Measurements from ENCODE around the gene RMI2. TPM values are rescaled to one million over a fixed set of nuclear protein-coding genes. Genes with fewer than 3 reads are reported as not detected.

Gene RMI2
- polyA plus RNA-seq, 1 donor (not counting 4 experiments of a cell fraction or from before 2014, with no cell fraction given), result 6.8 TPM

DNA sequence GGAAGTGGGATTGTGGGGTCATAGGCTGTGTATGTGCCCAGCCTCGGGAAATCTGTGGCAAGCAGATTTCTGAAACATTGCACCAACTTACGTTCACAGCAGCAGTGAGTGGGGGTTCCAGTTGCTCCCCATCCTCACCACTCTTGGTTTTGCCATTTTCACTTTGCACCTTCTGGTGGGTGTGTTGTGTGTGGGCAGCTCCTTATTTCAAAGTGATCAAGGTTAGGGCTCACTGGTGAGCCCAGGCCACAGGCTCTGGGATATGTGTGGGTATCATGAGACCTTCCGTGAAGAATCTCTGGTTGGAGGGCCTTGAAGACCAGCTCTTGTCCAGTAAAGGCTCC lies 34.7 kb upstream of the RMI2 start:
- DNase-seq (ENCODE audit: low read depth, low spot score) (no peak), FAIRE-seq (no peak)
- Histone ChIP-seq H3K9me3 (ENCODE audit: control insufficient read depth, low read depth, low read length) (no peaks in the 10 kb centered on the region), H2AFZ (ENCODE audit: control insufficient read depth, low read length) (no peak overlapping the region), H3K9ac (ENCODE audit: control insufficient read depth, extremely low read depth, insufficient read depth, low read length) (no peak overlapping the region), H3K79me2 (ENCODE audit: control insufficient read depth, insufficient read depth, low read length) (no peaks in the 10 kb centered on the region), H3K4me3 (ENCODE audit: control insufficient read depth in 2 of 3, extremely low read depth in 1 of 3, insufficient read depth in 2 of 3, low read depth in 1 of 3, low read length in 3 of 3) (no peak overlapping the region), H3K4me2 (ENCODE audit: control insufficient read depth, extremely low read depth, insufficient read depth, low read depth, low read length) (no peak overlapping the region), H3K27ac (ENCODE audit: control insufficient read depth, insufficient read depth, low read length) (no peak overlapping the region), H3K36me3 (ENCODE audit: control insufficient read depth in 2 of 2, extremely low read depth in 1 of 2, insufficient read depth in 2 of 2, low read length in 2 of 2) (no peaks in the 10 kb centered on the region), H3K27me3 (ENCODE audit: control insufficient read depth, extremely low read depth, insufficient read depth, low read length) (no peaks in the 10 kb centered on the region), H3K4me1 (ENCODE audit: control insufficient read depth, extremely low read depth, insufficient read depth, low read length) (peaks cover 8% of the 10 kb centered on the region), H3K9me1 (ENCODE audit: control insufficient read depth, extremely low read depth, insufficient read depth, low read length) (no peaks in the 10 kb centered on the region), H4K20me1 (ENCODE audit: control insufficient read depth, extremely low read depth, insufficient read depth, low read length) (no peaks in the 10 kb centered on the region)
- TF ChIP-seq EZH2 (IDR thresholded peaks at IDR 0.05; ENCODE audit: low read length), result no peak
- TF ChIP-seq, protein P1, sequence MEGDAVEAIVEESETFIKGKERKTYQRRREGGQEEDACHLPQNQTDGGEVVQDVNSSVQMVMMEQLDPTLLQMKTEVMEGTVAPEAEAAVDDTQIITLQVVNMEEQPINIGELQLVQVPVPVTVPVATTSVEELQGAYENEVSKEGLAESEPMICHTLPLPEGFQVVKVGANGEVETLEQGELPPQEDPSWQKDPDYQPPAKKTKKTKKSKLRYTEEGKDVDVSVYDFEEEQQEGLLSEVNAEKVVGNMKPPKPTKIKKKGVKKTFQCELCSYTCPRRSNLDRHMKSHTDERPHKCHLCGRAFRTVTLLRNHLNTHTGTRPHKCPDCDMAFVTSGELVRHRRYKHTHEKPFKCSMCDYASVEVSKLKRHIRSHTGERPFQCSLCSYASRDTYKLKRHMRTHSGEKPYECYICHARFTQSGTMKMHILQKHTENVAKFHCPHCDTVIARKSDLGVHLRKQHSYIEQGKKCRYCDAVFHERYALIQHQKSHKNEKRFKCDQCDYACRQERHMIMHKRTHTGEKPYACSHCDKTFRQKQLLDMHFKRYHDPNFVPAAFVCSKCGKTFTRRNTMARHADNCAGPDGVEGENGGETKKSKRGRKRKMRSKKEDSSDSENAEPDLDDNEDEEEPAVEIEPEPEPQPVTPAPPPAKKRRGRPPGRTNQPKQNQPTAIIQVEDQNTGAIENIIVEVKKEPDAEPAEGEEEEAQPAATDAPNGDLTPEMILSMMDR (optimal IDR thresholded peaks at IDR 0.05 in 1 of 3, IDR thresholded peaks at IDR 0.05 in 1 of 3, conservative IDR thresholded peaks at IDR 0.05 in 1 of 3; ENCODE audit: extremely low read depth in 1 of 3, insufficient read depth in 2 of 3, low read length in 3 of 3), result no peak
- dilution Hi-C loops (cut with MboI; ENCODE audit: extremely low pct_ligation_motif_present, low sequenced_read_pairs), result no loop called here

DNA sequence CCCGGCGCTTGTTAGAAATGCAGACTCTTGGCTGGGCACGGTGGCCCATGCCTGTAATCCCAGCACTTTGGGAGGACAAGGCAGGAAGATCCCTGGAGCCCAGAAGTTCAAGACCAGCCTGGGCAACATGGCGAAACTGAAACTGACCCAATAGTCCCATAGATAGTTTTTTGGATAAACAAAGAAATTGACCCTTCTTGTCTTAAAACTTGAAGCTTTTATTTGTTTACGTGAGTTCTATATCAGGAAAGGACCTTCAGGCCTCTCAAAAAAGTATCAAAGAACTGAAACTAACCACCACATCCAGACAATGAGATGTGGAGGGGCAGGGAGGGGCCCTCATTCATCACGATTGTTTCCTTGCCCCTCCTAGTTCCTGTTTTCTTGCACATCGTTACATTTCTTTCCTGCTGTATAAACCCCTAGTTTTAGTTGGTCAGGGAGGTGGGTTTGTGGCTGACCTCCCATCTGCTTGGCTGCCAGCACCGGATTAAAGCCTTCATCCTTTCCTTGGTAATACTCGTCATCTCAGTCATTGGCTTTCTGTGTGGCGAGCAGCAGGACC lies 34.2 kb upstream of the RMI2 start:
- TF ChIP-seq, protein P1 (optimal IDR thresholded peaks at IDR 0.05 in 1 of 3, IDR thresholded peaks at IDR 0.05 in 1 of 3, conservative IDR thresholded peaks at IDR 0.05 in 1 of 3; ENCODE audit: extremely low read depth in 1 of 3, insufficient read depth in 2 of 3, low read length in 3 of 3), result no peak
- TF ChIP-seq EZH2 (IDR thresholded peaks at IDR 0.05; ENCODE audit: low read length), result no peak
- Histone ChIP-seq H4K20me1 (ENCODE audit: control insufficient read depth, extremely low read depth, insufficient read depth, low read length) (no peaks in the 10 kb centered on the region), H3K4me3 (ENCODE audit: control insufficient read depth in 2 of 3, extremely low read depth in 1 of 3, insufficient read depth in 2 of 3, low read depth in 1 of 3, low read length in 3 of 3) (no peak overlapping the region), H3K4me1 (ENCODE audit: control insufficient read depth, extremely low read depth, insufficient read depth, low read length) (peaks cover 8% of the 10 kb centered on the region), H3K9me3 (ENCODE audit: control insufficient read depth, low read depth, low read length) (no peaks in the 10 kb centered on the region), H3K9ac (ENCODE audit: control insufficient read depth, extremely low read depth, insufficient read depth, low read length) (no peak overlapping the region), H3K27ac (ENCODE audit: control insufficient read depth, insufficient read depth, low read length) (no peak overlapping the region), H3K9me1 (ENCODE audit: control insufficient read depth, extremely low read depth, insufficient read depth, low read length) (no peaks in the 10 kb centered on the region), H3K27me3 (ENCODE audit: control insufficient read depth, extremely low read depth, insufficient read depth, low read length) (no peaks in the 10 kb centered on the region), H2AFZ (ENCODE audit: control insufficient read depth, low read length) (no peak overlapping the region), H3K79me2 (ENCODE audit: control insufficient read depth, insufficient read depth, low read length) (no peaks in the 10 kb centered on the region), H3K4me2 (ENCODE audit: control insufficient read depth, extremely low read depth, insufficient read depth, low read depth, low read length) (no peak overlapping the region), H3K36me3 (ENCODE audit: control insufficient read depth in 2 of 2, extremely low read depth in 1 of 2, insufficient read depth in 2 of 2, low read length in 2 of 2) (no peaks in the 10 kb centered on the region)
- dilution Hi-C loops (cut with MboI; ENCODE audit: extremely low pct_ligation_motif_present, low sequenced_read_pairs), result no loop called here
- no peak for DNase-seq (ENCODE audit: low read depth, low spot score)
- FAIRE-seq, result no peak
